PC-9 (cell line): ENCODE results near the gene EQTN. TPM values are rescaled to one million over a fixed set of nuclear protein-coding genes. Genes with fewer than 3 reads are reported as not detected.
A peak's percentile ranks its signal among the peaks of the same experiment; 100 is the strongest.

Source experiments
- BruUV-seq: library from RNA; stranded (reverse); fragments of 400-500 nt; replicated peaks from 2 replicates; lab custom pipeline; 2021; lab: Mats Ljungman, UMichigan
- CTCF ChIA-PET: fragments of 300-600 bp; sonication (Branson Sonifier 250); formaldehyde crosslinking; loops from one replicate; lab custom pipeline; 2022; ENCODE audit warnings: antibody characterized with exemption; lab: Charles Lee
- POLR2A ChIA-PET: fragments of 300-600 bp; sonication (Branson Sonifier 250); formaldehyde crosslinking; loops from one replicate; lab custom pipeline; 2022; ENCODE audit warnings: antibody characterized with exemption; ENCODE audit not compliant: unreplicated experiment; lab: Charles Lee
- DNase-seq, 2 experiments: peaks; one replicate each; pipeline versions ENCODE4 v3.0.0 to v3.0.0-alpha.2; 2015 to 2022; ENCODE audit warnings: mixed read lengths in 1 of 2
- H2AFZ ChIP-seq: fragments of 200-600 bp; sonication (generic); 2 replicates; pipeline ENCODE4 v1.8.1; 2017; ENCODE audit warnings: antibody characterized with exemption
- H3F3A ChIP-seq: fragments of 200-600 bp; sonication (generic); 2 replicates; pipeline ENCODE4 v1.8.1; 2017; ENCODE audit warnings: antibody characterized with exemption, mild to moderate bottlenecking, low read depth; ENCODE audit not compliant: insufficient read depth
- H3K27ac ChIP-seq: fragments of 200-600 bp; sonication (generic); 2 replicates; pipeline ENCODE4 v1.6.1; 2016; ENCODE audit warnings: mixed run types
- H3K27me3 ChIP-seq: fragments of 200-600 bp; sonication (generic); 2 replicates; pipeline ENCODE4 v1.6.1; 2016; ENCODE audit warnings: low read depth, mixed run types; ENCODE audit not compliant: insufficient read depth
- H3K36me3 ChIP-seq: fragments of 200-600 bp; sonication (generic); 2 replicates; pipeline ENCODE4 v1.6.1; 2016; ENCODE audit warnings: low read depth, mixed run types
- H3K4me1 ChIP-seq: fragments of 200-600 bp; sonication (generic); replicated peaks from 2 replicates; pipeline ENCODE4 v1.6.1; 2016; ENCODE audit warnings: mixed run types; ENCODE audit not compliant: insufficient read depth
- H3K4me2 ChIP-seq: fragments of 200-600 bp; sonication (generic); 2 replicates; pipeline ENCODE4 v1.6.1; 2017; ENCODE audit warnings: mixed run types
- H3K4me3 ChIP-seq: fragments of 200-600 bp; sonication (generic); 2 replicates; pipeline ENCODE4 v1.6.1; 2016; ENCODE audit warnings: mixed run types
- H3K79me2 ChIP-seq: fragments of 200-600 bp; sonication (generic); 2 replicates; pipeline ENCODE4 v1.6.1; 2017; ENCODE audit warnings: low read depth, mixed run types
- H3K9me2 ChIP-seq: fragments of 200-600 bp; sonication (generic); 2 replicates; pipeline ENCODE4 v1.8.1; 2017; ENCODE audit warnings: mild to moderate bottlenecking; ENCODE audit not compliant: insufficient read depth
- H3K9me3 ChIP-seq: fragments of 200-600 bp; sonication (generic); 2 replicates; pipeline ENCODE4 v1.8.1; 2016; ENCODE audit warnings: low read depth; ENCODE audit not compliant: insufficient read depth
- H4K20me1 ChIP-seq: fragments of 200-600 bp; sonication (generic); 2 replicates; pipeline ENCODE4 v1.8.1; 2017; ENCODE audit not compliant: insufficient read depth
- EZH2 ChIP-seq: fragments of 200-600 bp; sonication (generic); IDR thresholded peaks from 2 replicates; pipeline ENCODE4 v1.8.0; 2017; ENCODE audit warnings: antibody characterized with exemption, low read depth
- intact Hi-C: fragments of 100-400 bp; cut with micrococcal nuclease; formaldehyde crosslinking; loops from one replicate; pipeline ENCODE4 v1.10.0; 2022; ENCODE audit not compliant: unreplicated experiment
- total RNA-seq: library from RNA; stranded (reverse); gene quantifications from 2 replicates; pipeline ENCODE4 v1.2.3, GENCODE V29; 2021
- TF ChIP-seq, protein P1 (sequence below): fragments of 200-600 bp; sonication (generic); conservative IDR thresholded peaks from 2 replicates; pipeline ENCODE4 v1.6.1; 2017; ENCODE audit warnings: mixed run types, antibody characterized with exemption, mild to moderate bottlenecking, moderate library complexity

The EQTN gene
- total RNA-seq, 1 experiment from 2014 or later = not detected

DNA sequence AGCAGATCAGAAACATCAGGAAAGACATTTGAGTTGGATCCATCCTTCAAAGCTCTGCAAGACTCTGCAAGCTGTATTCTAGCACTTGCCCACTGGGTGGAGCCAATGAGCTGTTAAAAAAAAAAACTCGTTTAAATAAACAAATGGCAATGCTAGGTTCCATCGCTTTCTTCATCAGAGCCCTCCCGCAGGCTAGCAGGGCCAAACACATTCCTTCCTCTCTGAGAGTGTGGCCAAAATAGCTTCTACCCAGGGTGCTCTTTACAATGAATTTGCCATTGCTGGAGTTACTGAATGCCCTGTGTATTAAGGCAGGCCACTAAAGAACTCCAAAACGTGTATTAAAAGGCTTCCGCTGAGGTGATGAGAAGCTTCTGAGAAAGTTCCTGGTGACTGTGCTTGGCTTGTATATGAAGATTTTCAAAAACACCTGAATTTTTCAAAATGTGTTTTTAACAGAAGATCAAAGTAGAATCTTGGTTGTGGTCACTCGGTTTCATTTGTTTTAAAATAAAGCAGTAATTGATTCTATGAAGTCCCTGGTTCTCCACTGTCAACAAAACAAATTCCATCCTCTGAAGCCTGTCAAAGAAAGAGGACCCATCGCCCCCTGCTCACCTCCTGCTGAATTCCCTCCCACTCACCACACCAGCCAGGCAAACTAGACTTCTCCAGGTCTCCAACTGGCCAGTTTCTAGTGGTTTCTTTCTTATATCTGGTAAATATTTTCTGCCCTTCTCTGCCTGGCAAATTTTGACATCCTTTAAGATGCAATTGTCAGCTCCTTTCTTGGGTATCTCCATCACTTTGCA lies 36.5 kb upstream of the EQTN start:
- intact Hi-C loops = loop anchor here (1.0 to 10.0 kb wide), 5 partner anchors 91 to 739 kb away; partner anchors contain the start of gene MOB3B
- no peak overlapping the region for H2AFZ ChIP-seq
- DNase-seq = peak; percentile 56 to 62
- no TSS peak for BruUV-seq
- H3K27me3 ChIP-seq = no peaks in the 10 kb centered on the region
- 0 out of 2 replicates have a peak, but pooled peaks cover 3% of the 10 kb centered on the region for H3K4me1 ChIP-seq
- no peak overlapping the region for H3K27ac ChIP-seq
- H3K36me3 ChIP-seq = no peaks in the 10 kb centered on the region
- ChIA-PET POLR2A (interaction anchor here (0.6 kb wide), 1 partner anchor 118 kb away, joined by 5 read pairs; no protein-coding TSS in a partner anchor), CTCF (interaction anchor here (0.6 to 1.3 kb wide), 7 partner anchors 87 to 596 kb away, joined by 3 to 9 read pairs (median 3); partner anchors contain the start of gene MOB3B)
- no peaks in the 10 kb centered on the region for H4K20me1 ChIP-seq
- no peaks in the 10 kb centered on the region for H3K9me2 ChIP-seq
- TF ChIP-seq, protein P1, sequence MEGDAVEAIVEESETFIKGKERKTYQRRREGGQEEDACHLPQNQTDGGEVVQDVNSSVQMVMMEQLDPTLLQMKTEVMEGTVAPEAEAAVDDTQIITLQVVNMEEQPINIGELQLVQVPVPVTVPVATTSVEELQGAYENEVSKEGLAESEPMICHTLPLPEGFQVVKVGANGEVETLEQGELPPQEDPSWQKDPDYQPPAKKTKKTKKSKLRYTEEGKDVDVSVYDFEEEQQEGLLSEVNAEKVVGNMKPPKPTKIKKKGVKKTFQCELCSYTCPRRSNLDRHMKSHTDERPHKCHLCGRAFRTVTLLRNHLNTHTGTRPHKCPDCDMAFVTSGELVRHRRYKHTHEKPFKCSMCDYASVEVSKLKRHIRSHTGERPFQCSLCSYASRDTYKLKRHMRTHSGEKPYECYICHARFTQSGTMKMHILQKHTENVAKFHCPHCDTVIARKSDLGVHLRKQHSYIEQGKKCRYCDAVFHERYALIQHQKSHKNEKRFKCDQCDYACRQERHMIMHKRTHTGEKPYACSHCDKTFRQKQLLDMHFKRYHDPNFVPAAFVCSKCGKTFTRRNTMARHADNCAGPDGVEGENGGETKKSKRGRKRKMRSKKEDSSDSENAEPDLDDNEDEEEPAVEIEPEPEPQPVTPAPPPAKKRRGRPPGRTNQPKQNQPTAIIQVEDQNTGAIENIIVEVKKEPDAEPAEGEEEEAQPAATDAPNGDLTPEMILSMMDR = peak; percentile 80
- TF ChIP-seq EZH2 = no peak
- no peaks in the 10 kb centered on the region for H3F3A ChIP-seq
- H3K9me3 ChIP-seq = no peaks in the 10 kb centered on the region
- no peak overlapping the region for H3K4me2 ChIP-seq
- no peak overlapping the region for H3K4me3 ChIP-seq
- H3K79me2 ChIP-seq = no peaks in the 10 kb centered on the region

DNA sequence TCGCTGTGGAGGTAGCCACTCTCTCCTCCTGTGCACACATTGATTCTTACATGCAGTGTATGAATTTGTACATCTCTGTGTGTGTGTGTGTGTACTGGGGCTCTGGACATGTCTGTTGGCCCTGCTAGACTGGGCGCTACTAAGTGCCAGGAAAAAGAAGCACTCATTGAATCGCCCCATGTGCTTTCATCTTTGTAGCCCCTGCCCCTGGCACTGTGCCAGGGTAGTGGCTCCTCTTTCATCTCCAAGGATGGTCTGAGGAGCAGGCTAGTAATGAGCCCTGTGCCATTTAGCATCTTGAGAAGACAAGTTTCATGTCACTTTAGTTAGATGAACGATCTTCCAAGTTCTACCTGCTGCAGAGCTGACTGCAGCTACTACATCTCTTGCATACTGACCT lies 34.4 kb upstream of the EQTN start:
- no TSS peak for BruUV-seq
- no peaks in the 10 kb centered on the region for H3K27me3 ChIP-seq
- TF ChIP-seq EZH2 = no peak
- TF ChIP-seq, protein P1 = no peak
- H3K36me3 ChIP-seq = no peaks in the 10 kb centered on the region
- no peaks in the 10 kb centered on the region for H3K79me2 ChIP-seq
- intact Hi-C loops = loop anchor here (5.0 to 10.0 kb wide), 3 partner anchors 93 to 741 kb away; no protein-coding TSS in a partner anchor
- 0 out of 2 replicates have a peak, but pooled peaks cover 3% of the 10 kb centered on the region for H3K4me1 ChIP-seq
- no peak overlapping the region for H3K4me3 ChIP-seq
- H3K27ac ChIP-seq = no peak overlapping the region
- ChIA-PET CTCF (no interaction called here), POLR2A (no interaction called here)
- no peak overlapping the region for H3K4me2 ChIP-seq
- H4K20me1 ChIP-seq = no peaks in the 10 kb centered on the region
- H3F3A ChIP-seq = no peaks in the 10 kb centered on the region
- H2AFZ ChIP-seq = no peak overlapping the region
- no peak for DNase-seq
- no peaks in the 10 kb centered on the region for H3K9me3 ChIP-seq
- H3K9me2 ChIP-seq = no peaks in the 10 kb centered on the region

DNA sequence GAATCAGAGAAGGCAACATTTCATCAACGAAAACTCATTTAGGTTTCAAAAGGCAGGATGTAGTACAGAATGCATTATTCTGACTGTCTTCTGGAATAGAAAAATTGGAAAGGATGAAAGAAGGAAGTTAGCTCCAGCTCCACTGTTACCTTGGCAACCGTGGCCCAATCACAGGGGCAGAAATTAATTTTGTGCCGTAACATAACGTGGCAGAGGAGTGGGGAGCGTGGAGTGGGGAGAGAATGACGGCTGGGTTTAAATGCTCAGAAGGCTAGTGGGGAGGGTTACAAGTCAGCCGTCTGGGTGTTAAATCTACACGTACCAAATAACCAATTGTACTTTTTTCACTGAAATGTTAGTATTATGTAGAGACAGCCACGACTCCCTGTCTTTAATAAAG lies 32.3 kb upstream of the EQTN start:
- Histone ChIP-seq H3K79me2 (no peaks in the 10 kb centered on the region), H3K4me2 (no peak overlapping the region), H3K27ac (no peak overlapping the region), H4K20me1 (no peaks in the 10 kb centered on the region), H3K9me3 (no peaks in the 10 kb centered on the region), H3K36me3 (no peaks in the 10 kb centered on the region), H3K4me1 (0 out of 2 replicates have a peak, but pooled peaks cover 3% of the 10 kb centered on the region), H2AFZ (no peak overlapping the region), H3F3A (no peaks in the 10 kb centered on the region), H3K4me3 (no peak overlapping the region), H3K9me2 (no peaks in the 10 kb centered on the region), H3K27me3 (no peaks in the 10 kb centered on the region)
- intact Hi-C loops = no loop called here
- CTCF ChIA-PET = no interaction called here
- POLR2A ChIA-PET = no interaction called here
- no TSS peak for BruUV-seq
- no peak for DNase-seq
- TF ChIP-seq, protein P1 = no peak
- TF ChIP-seq EZH2 = no peak
